Lower lobe of right lung (tissue), 2 donors: ENCODE data around the gene VEGFA. TPM values are rescaled to one million over a fixed set of nuclear protein-coding genes. Genes with fewer than 3 reads are reported as not detected.

ENCODE experiments used
- ATAC-seq, 2 donors: fragments of 200-7000 bp; cut with Tn5 transposase; one replicate each; pipeline ENCODE4 v1.9.1; 2020 to 2022; ENCODE audit warnings: mild to moderate bottlenecking in 2 of 2, moderate library complexity in 2 of 2
- DNase-seq: peaks from one replicate; pipeline ENCODE4 v3.0.0-alpha.2; 2020
- H3K27ac ChIP-seq: fragments of 200-600 bp; one replicate; pipeline ENCODE4 v1.8.0; 2022
- H3K27me3 ChIP-seq: fragments of 200-600 bp; one replicate; pipeline ENCODE4 v1.8.0; 2022; ENCODE audit warnings: low read depth
- H3K36me3 ChIP-seq: fragments of 200-600 bp; one replicate; pipeline ENCODE4 v1.8.0; 2022; ENCODE audit warnings: mild to moderate bottlenecking
- H3K4me1 ChIP-seq: fragments of 200-600 bp; one replicate; pipeline ENCODE4 v1.8.0; 2022
- H3K4me3 ChIP-seq: fragments of 200-600 bp; one replicate; pipeline ENCODE4 v1.8.0; 2022; ENCODE audit warnings: mild to moderate bottlenecking
- H3K9me3 ChIP-seq: fragments of 200-600 bp; one replicate; pipeline ENCODE4 v1.8.0; 2022
- intact Hi-C: fragments of 100-400 bp; cut with DNase I; formaldehyde crosslinking; loops from one replicate; pipeline ENCODE4 v1.11.0; 2022
- total RNA-seq: library from RNA; stranded (reverse); fragmentation: NEBNext Ultra II Directional; extraction: Animal tissue kit (Norgen Biotek cat#: 25700); gene quantifications from one replicate; pipeline ENCODE4 v1.2.1, GENCODE V29; 2021
- TF ChIP-seq, protein P1 (sequence below): fragments of 200-600 bp; IDR thresholded peaks from one replicate; pipeline ENCODE4 v1.8.0; 2022; ENCODE audit warnings: antibody characterized with exemption, mild to moderate bottlenecking
- donor health status: DM: no; HTN: yes; CAD: no; lungs with severe emphysema.

VEGFA gene
- total RNA-seq, 1 donor from 2014 or later = 196 TPM

GRCh38 chr6:43736844-43737243 is 33.2 kb upstream of the VEGFA start:
- TF ChIP-seq, protein P1, sequence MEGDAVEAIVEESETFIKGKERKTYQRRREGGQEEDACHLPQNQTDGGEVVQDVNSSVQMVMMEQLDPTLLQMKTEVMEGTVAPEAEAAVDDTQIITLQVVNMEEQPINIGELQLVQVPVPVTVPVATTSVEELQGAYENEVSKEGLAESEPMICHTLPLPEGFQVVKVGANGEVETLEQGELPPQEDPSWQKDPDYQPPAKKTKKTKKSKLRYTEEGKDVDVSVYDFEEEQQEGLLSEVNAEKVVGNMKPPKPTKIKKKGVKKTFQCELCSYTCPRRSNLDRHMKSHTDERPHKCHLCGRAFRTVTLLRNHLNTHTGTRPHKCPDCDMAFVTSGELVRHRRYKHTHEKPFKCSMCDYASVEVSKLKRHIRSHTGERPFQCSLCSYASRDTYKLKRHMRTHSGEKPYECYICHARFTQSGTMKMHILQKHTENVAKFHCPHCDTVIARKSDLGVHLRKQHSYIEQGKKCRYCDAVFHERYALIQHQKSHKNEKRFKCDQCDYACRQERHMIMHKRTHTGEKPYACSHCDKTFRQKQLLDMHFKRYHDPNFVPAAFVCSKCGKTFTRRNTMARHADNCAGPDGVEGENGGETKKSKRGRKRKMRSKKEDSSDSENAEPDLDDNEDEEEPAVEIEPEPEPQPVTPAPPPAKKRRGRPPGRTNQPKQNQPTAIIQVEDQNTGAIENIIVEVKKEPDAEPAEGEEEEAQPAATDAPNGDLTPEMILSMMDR = no peak
- Histone ChIP-seq H3K4me1 (no peaks in the 10 kb centered on the region), H3K27me3 (no peaks in the 10 kb centered on the region), H3K4me3 (no peak overlapping the region), H3K9me3 (no peaks in the 10 kb centered on the region), H3K36me3 (no peaks in the 10 kb centered on the region), H3K27ac (no peak overlapping the region)
- ATAC-seq = no peak
- DNase-seq = no peak
- intact Hi-C loops = no loop called here

DNA sequence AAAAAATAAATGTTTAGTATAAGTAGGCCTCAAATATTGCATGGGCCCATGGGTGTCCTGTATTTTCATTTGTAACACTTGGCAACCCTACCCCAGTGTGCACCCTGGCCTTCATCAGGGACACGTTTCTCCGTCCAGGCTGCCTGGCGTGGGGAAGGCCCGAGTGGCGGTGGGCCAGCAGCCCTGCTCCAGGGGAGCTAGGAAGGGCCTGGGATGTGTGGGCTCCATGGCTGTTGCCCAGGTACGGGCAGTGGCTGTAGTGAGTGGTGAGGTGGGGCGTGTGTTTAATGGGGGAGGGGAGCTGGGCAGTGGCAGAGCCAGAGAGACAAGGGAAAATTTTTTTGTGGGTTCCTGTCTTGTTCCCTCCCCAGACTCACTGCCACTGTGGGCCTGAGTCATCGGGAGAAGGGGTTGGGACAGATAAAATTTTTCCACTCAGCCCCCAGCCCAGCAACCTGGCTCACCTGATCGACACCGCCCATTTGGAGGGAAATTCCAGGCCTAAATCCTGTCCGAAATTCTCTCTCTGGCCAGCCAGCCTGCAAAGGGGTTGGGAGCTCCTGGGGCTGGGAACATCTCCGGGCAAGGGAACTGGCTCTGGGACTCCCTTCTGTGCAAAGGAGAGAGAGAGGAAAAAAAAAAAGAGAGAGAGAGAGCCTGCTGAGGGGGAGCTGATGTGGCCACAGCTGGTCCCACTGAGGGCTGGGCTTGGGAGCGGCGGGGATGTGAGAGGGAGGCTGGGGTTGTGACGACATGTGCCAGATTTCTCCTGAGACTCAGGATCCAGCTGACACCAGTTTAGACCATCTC is 32.5 kb upstream of the VEGFA start:
- no peaks in the 10 kb centered on the region for H3K4me1 ChIP-seq
- intact Hi-C loops = no loop called here
- H3K27ac ChIP-seq = no peak overlapping the region
- DNase-seq (no peak), ATAC-seq (peak; percentile 11 to 37)
- TF ChIP-seq, protein P1 = no peak
- H3K36me3 ChIP-seq = no peaks in the 10 kb centered on the region
- H3K27me3 ChIP-seq = no peaks in the 10 kb centered on the region
- H3K9me3 ChIP-seq = no peaks in the 10 kb centered on the region
- H3K4me3 ChIP-seq = no peak overlapping the region

DNA sequence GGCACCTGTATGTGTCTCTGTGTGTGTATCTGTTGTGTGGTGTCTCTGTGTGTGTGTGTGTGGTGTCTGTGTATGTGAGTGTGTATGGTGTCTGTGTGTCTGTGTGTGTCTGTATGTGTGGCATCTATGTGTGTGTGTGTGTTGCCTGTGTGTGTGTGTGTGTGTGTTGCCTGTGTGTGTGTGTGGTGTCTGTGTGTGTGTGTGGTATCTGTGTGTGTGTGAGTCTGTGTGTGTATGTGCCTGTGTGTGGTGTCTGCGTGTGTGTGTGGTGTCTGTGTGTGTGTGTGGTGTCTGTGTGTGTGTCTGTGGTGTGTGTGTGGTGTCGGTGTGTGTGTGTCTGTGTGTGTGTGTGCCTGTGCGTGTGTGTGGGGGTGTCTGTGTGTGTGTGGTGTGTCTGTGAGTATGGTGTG is 31.7 kb upstream of the VEGFA start:
- Histone ChIP-seq H3K27ac (no peak overlapping the region), H3K4me3 (no peak overlapping the region), H3K36me3 (no peaks in the 10 kb centered on the region), H3K4me1 (no peaks in the 10 kb centered on the region), H3K9me3 (no peaks in the 10 kb centered on the region), H3K27me3 (no peaks in the 10 kb centered on the region)
- TF ChIP-seq, protein P1 = no peak
- ATAC-seq (no peak), DNase-seq (no peak)
- intact Hi-C loops = no loop called here

DNA sequence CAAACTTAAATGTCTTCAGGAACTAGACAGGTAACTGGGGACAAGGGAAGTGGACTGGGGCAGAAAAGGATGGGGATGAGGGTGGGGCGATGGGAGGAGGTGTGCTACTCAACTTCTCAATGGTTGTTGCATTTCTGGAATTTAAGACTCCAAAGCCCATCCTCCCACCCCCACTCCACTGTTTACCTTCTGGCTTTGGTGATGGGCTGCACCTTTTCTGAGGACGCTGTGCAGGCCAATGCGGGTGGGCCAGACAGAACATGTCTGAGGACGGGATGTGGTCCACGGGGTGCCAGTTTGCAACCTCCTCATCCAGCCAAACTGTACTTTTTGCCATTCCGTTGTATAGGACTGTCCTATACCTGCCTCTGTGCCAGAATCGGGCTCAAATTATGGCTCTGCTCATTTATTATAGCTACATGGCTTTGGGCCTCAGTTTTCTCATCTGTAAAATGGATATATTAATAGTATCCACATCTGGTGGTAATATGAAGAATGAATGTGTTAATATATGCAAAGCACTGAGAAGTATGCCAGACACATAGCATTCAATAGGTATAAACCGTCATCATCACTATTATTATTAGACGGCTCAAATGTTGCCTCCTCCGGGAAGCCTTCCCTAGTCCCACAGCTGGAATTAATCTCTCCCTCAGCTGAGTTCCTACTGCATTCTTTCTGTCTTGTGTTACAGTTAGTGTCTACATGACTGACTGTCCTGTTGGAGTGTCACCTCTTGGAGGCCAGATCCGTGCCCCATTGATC is 31.0 kb upstream of the VEGFA start:
- no peaks in the 10 kb centered on the region for H3K27me3 ChIP-seq
- no peaks in the 10 kb centered on the region for H3K36me3 ChIP-seq
- H3K27ac ChIP-seq = no peak overlapping the region
- TF ChIP-seq, protein P1 = no peak
- no peak overlapping the region for H3K4me3 ChIP-seq
- no peaks in the 10 kb centered on the region for H3K4me1 ChIP-seq
- DNase-seq = no peak
- ATAC-seq = no peak
- intact Hi-C loops = no loop called here
- H3K9me3 ChIP-seq = no peaks in the 10 kb centered on the region

- H3K9me3 ChIP-seq = no peaks in the 10 kb centered on the region
- no peak overlapping the region for H3K27ac ChIP-seq
- DNase-seq (no peak), ATAC-seq (no peak)
- intact Hi-C loops = no loop called here
- no peaks in the 10 kb centered on the region for H3K27me3 ChIP-seq
- no peaks in the 10 kb centered on the region for H3K36me3 ChIP-seq
- H3K4me3 ChIP-seq = no peak overlapping the region
- TF ChIP-seq, protein P1 = no peak
- no peaks in the 10 kb centered on the region for H3K4me1 ChIP-seq
Measured at GRCh38 chr6:43739642-43740091, 30.3 kb upstream of the VEGFA start.
